GM13976 (cell line): ENCODE results near the gene CSPG4.

Experiments
- DNase-seq: peaks from one replicate; pipeline ENCODE4 v3.0.0; 2012; ENCODE audit warnings: low spot score
- CTCF ChIP-seq: IDR thresholded peaks from 2 replicates; pipeline ENCODE4 v1.5.1; 2012; ENCODE audit warnings: borderline replicate concordance, mild to moderate bottlenecking; ENCODE audit not compliant: insufficient read depth; ENCODE audit errors: extremely low read depth, missing control alignments, control extremely low read depth
- in situ Hi-C: fragments of 300-500 bp; cut with MboI; formaldehyde crosslinking; loops from one replicate; pipeline ENCODE4 v1.12.0; 2022; ENCODE audit warnings: low sequenced_read_pairs, mixed read lengths, inconsistent platforms; ENCODE audit not compliant: unreplicated experiment

CSPG4 gene

DNA sequence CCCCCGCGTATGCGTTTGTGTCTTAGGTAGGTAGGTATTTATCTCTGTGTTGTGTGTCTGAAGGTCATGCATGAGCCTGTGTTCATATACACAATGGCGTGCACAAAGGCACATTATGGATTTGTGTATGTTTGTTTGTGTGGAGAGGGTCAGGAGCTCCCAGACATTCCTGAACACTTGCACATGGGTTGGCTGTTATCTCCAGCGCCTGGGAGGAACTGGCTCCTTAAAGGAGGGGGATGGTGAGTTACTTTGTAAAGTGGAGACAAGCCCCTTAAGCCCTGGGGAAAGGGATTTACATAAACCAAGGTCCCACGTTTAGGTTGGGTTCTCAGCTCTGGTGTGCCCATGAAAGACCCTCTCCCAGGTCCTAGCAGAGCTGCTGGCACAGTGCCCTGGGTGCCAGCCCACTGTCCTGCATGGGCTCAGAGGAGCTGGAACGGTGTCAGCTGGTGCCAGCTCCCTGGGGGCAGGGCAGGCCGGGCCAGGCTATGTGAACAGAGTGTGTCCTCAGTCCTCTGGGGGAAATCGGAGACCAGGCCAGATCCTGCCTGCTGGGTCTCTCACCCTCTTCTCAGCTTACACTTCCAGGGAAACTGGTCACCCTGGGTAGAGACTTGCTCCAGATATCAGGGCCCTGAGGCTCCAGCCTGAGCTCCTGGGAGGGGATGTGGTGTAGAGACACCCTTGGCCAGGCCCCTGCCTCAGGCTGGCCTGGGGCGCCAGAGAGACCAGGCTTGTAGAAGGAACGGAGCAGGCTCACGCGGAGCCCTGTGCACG is 39.8 kb downstream of the CSPG4 start:
- no peak for TF ChIP-seq CTCF
- DNase-seq: no peak
- in situ Hi-C loops: no loop called here

GRCh38 chr15:75671730-75672602 is 40.7 kb downstream of the CSPG4 start:
- no peak for TF ChIP-seq CTCF
- in situ Hi-C loops: no loop called here
- no peak for DNase-seq

DNA sequence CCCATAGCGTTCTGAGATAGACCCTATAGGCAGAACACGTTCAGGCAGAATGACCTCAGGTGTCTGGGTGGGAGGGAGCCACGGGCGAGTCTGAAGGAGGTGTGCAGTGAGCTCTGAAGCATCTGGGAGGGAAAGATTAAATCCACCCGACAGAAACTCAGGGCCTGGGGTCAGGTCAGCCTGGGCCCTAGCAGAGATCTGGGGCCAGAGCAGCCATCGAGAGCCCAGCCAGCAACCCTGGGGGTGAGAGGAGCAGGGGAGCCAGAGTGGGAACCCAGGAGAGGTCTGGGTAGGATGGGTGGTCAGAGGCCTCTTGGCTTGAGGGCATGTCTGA is 42.8 kb downstream of the CSPG4 start:
- DNase-seq: no peak
- in situ Hi-C loops: no loop called here
- no peak for TF ChIP-seq CTCF

GRCh38 chr15:75669191-75669878 is 43.3 kb downstream of the CSPG4 start:
- TF ChIP-seq CTCF: no peak
- in situ Hi-C loops: no loop called here
- DNase-seq: no peak

GRCh38 chr15:75666823-75667501 is 45.7 kb downstream of the CSPG4 start:
- DNase-seq: no peak
- in situ Hi-C loops: no loop called here
- no peak for TF ChIP-seq CTCF

- TF ChIP-seq CTCF: no peak
- no peak for DNase-seq
- in situ Hi-C loops: no loop called here
These were observed 48.7 kb downstream of the CSPG4 start for GRCh38 chr15:75663931-75664421.
